HCT116 (cell line): ENCODE measurements around the gene TTBK1. TPM values are rescaled to one million over a fixed set of nuclear protein-coding genes. Genes with fewer than 3 reads are reported as not detected.

Experiments
- ATAC-seq: fragments of 200-7000 bp; cut with Tn5 transposase; 2 replicates; pipeline ENCODE4 v1.9.1; 2020; ENCODE audit warnings: mild to moderate bottlenecking, moderate library complexity
- BruUV-seq: library from RNA; stranded (reverse); fragments of 400-500 nt; replicated peaks from 2 replicates; lab custom pipeline; 2021; lab: Mats Ljungman, UMichigan
- CTCF ChIA-PET: fragments of 300-600 bp; sonication (Branson Sonifier 250); formaldehyde crosslinking; loops from one replicate; lab custom pipeline; 2021; ENCODE audit warnings: antibody characterized with exemption; lab: Charles Lee
- POLR2A ChIA-PET: fragments of 300-600, 350-600 bp; sonication (Branson Sonifier 250); formaldehyde crosslinking; loops from one replicate; lab custom pipeline; 2021; ENCODE audit warnings: antibody characterized with exemption; lab: Charles Lee
- RAD21 ChIA-PET, 2 experiments: fragments of 300-600 bp; sonication (Branson Sonifier 250); formaldehyde crosslinking; loops; one replicate each; lab custom pipeline; 2023; ENCODE audit warnings: low total read pairs in 2 of 2; ENCODE audit not compliant: uncharacterized antibody in 2 of 2, unreplicated experiment in 2 of 2, low non-redundant PET in 1 of 2; lab: Charles Lee
- DNase-seq: peaks from one replicate; pipeline ENCODE4 v3.0.0-alpha.2; 2010; ENCODE audit warnings: low read depth, low spot score
- H2AFZ ChIP-seq: fragments of 200-600 bp; shearing (Covaris generic), sonication (generic); 2 replicates; pipeline ENCODE4 v1.6.1; 2017; ENCODE audit warnings: low read depth, mixed run types, mixed read lengths, antibody characterized with exemption, low read length; ENCODE audit not compliant: poor library complexity, severe bottlenecking
- H3K27ac ChIP-seq: 2 replicates; pipeline ENCODE4 v1.5.1; 2012; ENCODE audit warnings: low read depth, low read length
- H3K27me3 ChIP-seq: fragments of 200-600 bp; sonication (generic); 2 replicates; pipeline ENCODE4 v1.6.1; 2016; ENCODE audit warnings: mixed run types, low read length, mixed read lengths; ENCODE audit not compliant: insufficient read depth
- H3K36me3 ChIP-seq, 2 experiments: fragments of 200-500 bp in 1 of 2; fragments of 200-600 bp in 1 of 2; sonication (Bioruptor generic) in 1 of 2; sonication (generic) in 1 of 2; 2 replicates each; pipeline versions ENCODE4 v1.5.1 to v1.6.1; 2014 to 2016; ENCODE audit warnings: low read length in 2 of 2, inconsistent platforms in 1 of 2, mixed read lengths in 1 of 2, mixed run types in 1 of 2; ENCODE audit not compliant: insufficient read depth in 2 of 2, control insufficient read depth in 1 of 2
- H3K4me1 ChIP-seq, 2 experiments: fragments of 200-600 bp in 1 of 2; sonication (generic) in 1 of 2; 2 replicates each; pipeline versions ENCODE4 v1.5.1 to v1.6.1; 2012 to 2017; ENCODE audit warnings: low read length in 2 of 2, inconsistent platforms in 1 of 2, mild to moderate bottlenecking in 1 of 2, mixed read lengths in 1 of 2, mixed run types in 1 of 2, moderate library complexity in 1 of 2; ENCODE audit not compliant: insufficient read depth in 2 of 2, control insufficient read depth in 1 of 2
- H3K4me2 ChIP-seq: fragments of 200-600 bp; sonication (generic); 2 replicates; pipeline ENCODE4 v1.6.1; 2017; ENCODE audit warnings: mixed run types, low read length, mixed read lengths
- H3K4me3 ChIP-seq, 2 experiments: fragments of 200-600 bp in 1 of 2; sonication (generic) in 1 of 2; replicated peaks in 1 of 2; 2 replicates each; pipeline ENCODE4 v1.5.1; 2011 to 2016; ENCODE audit warnings: low read length in 2 of 2, control low read depth in 1 of 2, low read depth in 1 of 2, mild to moderate bottlenecking in 1 of 2, mixed read lengths in 1 of 2, mixed run types in 1 of 2
- H3K79me2 ChIP-seq: fragments of 200-600 bp; sonication (generic); 2 replicates; pipeline ENCODE4 v1.6.1; 2017; ENCODE audit warnings: mild to moderate bottlenecking, mixed run types, low read length, moderate library complexity, mixed read lengths; ENCODE audit not compliant: insufficient read depth
- H3K9ac ChIP-seq: fragments of 200-600 bp; sonication (generic); 2 replicates; pipeline ENCODE4 v1.6.1; 2016; ENCODE audit warnings: low read length, mixed read lengths
- H3K9me2 ChIP-seq: fragments of 200-600 bp; sonication (generic), shearing (Covaris generic); 2 replicates; pipeline ENCODE4 v1.6.1; 2017; ENCODE audit warnings: mixed run types, mild to moderate bottlenecking, moderate library complexity; ENCODE audit not compliant: insufficient read depth
- H3K9me3 ChIP-seq, 2 experiments: fragments of 200-500 bp in 1 of 2; fragments of 200-600 bp in 1 of 2; sonication (Bioruptor generic) in 1 of 2; sonication (generic) in 1 of 2; 2 replicates each; pipeline ENCODE4 v1.6.1; 2014 to 2017; ENCODE audit warnings: low read length in 2 of 2, mixed read lengths in 2 of 2, inconsistent platforms in 1 of 2, low read depth in 1 of 2, mild to moderate bottlenecking in 1 of 2, mixed run types in 1 of 2, moderate library complexity in 1 of 2; ENCODE audit not compliant: control insufficient read depth in 1 of 2, insufficient read depth in 1 of 2
- H4K20me1 ChIP-seq: fragments of 200-600 bp; sonication (generic), shearing (Covaris generic); 2 replicates; pipeline ENCODE4 v1.6.1; 2017; ENCODE audit warnings: mixed run types, mild to moderate bottlenecking, moderate library complexity; ENCODE audit not compliant: insufficient read depth
- CBX3 ChIP-seq: IDR thresholded peaks from 2 replicates; pipeline ENCODE4 v1.6.1; 2012; ENCODE audit warnings: low read depth
- EZH2phosphoT487 ChIP-seq: fragments of 200-600 bp; IDR thresholded peaks from 2 replicates; pipeline ENCODE4 v1.6.1; 2018; ENCODE audit warnings: antibody characterized with exemption, borderline replicate concordance
- POLR2AphosphoS5 ChIP-seq: IDR thresholded peaks from 2 replicates; pipeline ENCODE4 v1.6.1; 2011; ENCODE audit warnings: mild to moderate bottlenecking, low read depth, low read length, moderate library complexity
- REST ChIP-seq: IDR thresholded peaks from 2 replicates; pipeline ENCODE4 v1.6.1; 2012; ENCODE audit warnings: low read depth
- SRF ChIP-seq: IDR thresholded peaks from 2 replicates; pipeline ENCODE4 v1.6.1; 2012; ENCODE audit warnings: low read depth
- YY1 ChIP-seq: IDR thresholded peaks from 2 replicates; pipeline ENCODE4 v1.6.1; 2011; ENCODE audit warnings: low read length, low read depth, moderate library complexity, mild to moderate bottlenecking; ENCODE audit not compliant: insufficient replicate concordance; ENCODE audit errors: extremely low read depth
- ZFX ChIP-seq: fragments of 450-650 bp; IDR thresholded peaks from 2 replicates; pipeline ENCODE4 v1.6.1; 2017
- intact Hi-C: fragments of 100-400 bp; cut with micrococcal nuclease; formaldehyde crosslinking; loops from 2 replicates; pipeline ENCODE4 v1.10.0; 2022
- total RNA-seq: library from RNA; stranded (reverse); gene quantifications from one replicate; pipeline ENCODE4 v1.2.1, GENCODE V29; 2021; ENCODE audit not compliant: unreplicated experiment

Gene TTBK1
- total RNA-seq, 1 experiment from 2014 or later: not detected

GRCh38 chr6:43297644-43298564 is 54.6 kb downstream of the TTBK1 start, which contains the start of gene SLC22A7:
Gene SLC22A7 (plus strand): TSS chr6:43298260. CDS start chr6:43298359, 99 bp downstream.
- ChIA-PET RAD21 (no interaction called here), POLR2A (no interaction called here), CTCF (interaction anchor here (1.0 kb wide), 1 partner anchor 11 kb away, joined by 3 read pairs; no protein-coding TSS in a partner anchor)
- DNase-seq (no peak), ATAC-seq (no peak)
- Histone ChIP-seq H3K27me3 (no peaks in the 10 kb centered on the region), H3K4me3 (no peak within 1 kb of the TSS), H3K79me2 (no peaks in the 10 kb centered on the region), H3K36me3 (no peaks in the 10 kb centered on the region), H3K4me2 (no peak within 1 kb of the TSS), H3K4me1 (no peaks in the 10 kb centered on the region), H4K20me1 (no peaks in the 10 kb centered on the region), H2AFZ (no peak within 1 kb of the TSS), H3K9me3 (no peaks in the 10 kb centered on the region), H3K9me2 (no peaks in the 10 kb centered on the region), H3K27ac (no peak within 1 kb of the TSS), H3K9ac (no peak within 1 kb of the TSS)
- TF ChIP-seq SRF (no peak), CBX3 (no peak), EZH2phosphoT487 (no peak), YY1 (no peak), ZFX (no peak), REST (no peak), POLR2AphosphoS5 (no peak)
- BruUV-seq: no TSS peak
- intact Hi-C loops: no loop called here
